Measurements from ENCODE around the gene EIF2AK3.
"Not testable (repeated sequence)": the region's sequence is repeated elsewhere in the genome, so short reads cannot be mapped to it uniquely, and the experiment has no call there.

Gene EIF2AK3

DNA sequence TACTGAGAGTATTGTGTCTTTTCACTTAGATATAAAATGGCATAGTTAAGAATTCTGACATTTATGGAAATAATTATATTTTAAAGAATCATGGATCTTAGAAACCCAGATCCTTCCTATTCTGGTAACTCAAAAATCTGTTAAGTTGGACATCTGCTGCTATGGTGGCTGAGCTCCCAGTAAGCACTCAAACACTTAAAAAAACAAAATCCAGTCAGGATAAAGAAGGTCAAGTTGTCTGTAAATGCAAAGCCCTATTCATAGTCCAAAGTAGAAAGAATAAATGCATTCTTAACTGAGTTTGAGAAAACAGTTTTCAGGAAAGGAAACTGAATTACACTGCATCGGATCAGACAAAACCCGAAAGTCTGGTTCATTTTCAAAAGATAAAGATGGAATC lies 35.6 kb downstream of the EIF2AK3 start:
- DNase-seq, result no peak

- DNase-seq, result peak; percentile 25 to 57
Observed at GRCh38 chr2:88590998-88591613, 36.2 kb downstream of the EIF2AK3 start.

DNA sequence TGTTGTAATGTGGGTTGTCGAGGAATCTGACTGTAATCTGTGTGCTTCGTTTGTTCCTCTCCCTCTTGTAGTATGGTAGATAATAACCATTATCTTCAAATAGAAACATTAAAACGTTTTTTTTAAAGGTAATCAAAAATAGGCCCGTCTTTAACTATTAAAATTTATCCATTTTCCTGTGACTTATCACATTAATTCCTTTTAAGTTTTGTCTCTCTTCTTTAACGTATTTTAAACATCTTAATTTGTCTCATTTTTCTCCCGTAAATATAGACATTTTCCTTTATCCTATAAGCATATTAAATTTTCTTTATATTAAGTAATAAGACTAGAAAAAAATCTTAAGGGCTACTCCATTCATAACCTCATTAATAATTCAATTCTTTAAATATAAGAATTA lies 41.3 kb downstream of the EIF2AK3 start:
- DNase-seq, result no peak

GRCh38 chr2:88582030-88582429 lies 45.2 kb downstream of the EIF2AK3 start:
- no peak for DNase-seq

GRCh38 chr2:88580088-88580487 lies 47.2 kb downstream of the EIF2AK3 start:
- no peak for DNase-seq

GRCh38 chr2:88575630-88576029 lies 51.6 kb downstream of the EIF2AK3 start:
- DNase-seq, result no peak

DNA sequence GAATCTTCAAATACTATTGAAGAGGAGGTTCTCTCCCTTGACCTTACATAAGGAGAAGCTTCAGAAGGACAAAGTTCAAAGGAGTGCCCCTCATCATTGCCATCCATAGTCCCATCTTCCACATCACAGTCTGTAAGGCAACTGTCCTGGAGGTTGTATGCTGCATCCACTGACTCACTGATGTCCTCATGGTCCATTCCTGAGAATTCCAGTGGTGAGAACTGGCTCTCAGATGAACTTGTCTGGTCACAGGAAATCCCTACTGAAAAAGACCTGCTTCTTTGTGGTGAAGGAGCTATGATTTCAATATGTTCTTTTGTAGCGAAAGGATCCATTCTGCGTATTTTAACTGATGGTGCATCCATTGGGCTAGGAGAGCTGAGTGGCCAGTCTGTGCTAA lies 52.2 kb downstream of the EIF2AK3 start:
- DNase-seq, result no peak

DNA sequence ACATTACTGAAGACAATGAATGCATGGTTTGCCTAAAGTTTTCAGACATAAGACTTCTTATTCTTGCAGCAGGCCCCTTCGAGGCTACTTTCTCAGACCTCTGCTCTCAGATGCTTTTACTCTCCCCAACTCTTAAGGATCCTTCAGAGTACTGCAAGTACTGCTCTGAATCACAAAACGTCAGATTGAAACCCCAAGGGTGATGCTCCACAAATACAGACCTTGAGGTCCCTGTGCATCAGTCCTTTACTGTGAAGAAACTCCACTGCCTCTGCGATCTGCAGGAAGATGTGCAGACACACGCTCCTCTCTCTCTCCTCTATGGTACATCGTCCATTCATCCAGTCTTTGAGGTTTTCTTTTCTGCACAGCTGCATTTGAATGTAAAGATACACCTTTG lies 52.8 kb downstream of the EIF2AK3 start:
- no peak for DNase-seq

DNA sequence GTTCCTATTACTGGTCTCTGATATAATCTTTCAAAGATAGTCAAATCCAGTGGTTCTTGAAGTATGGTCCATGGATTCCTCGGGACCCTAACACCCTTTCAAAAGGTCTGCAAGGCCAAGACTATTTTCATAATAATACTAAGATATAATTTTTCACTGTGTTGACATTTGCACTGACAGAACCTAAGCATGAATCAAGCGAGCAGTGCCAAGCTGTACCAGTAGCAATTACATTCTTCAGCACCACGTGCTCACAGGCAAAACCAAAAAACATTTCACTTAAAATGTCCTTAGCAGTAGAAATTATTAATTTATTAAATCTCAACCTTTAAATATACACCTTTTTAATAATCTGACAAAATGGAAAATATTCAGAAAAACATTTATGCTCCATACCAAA lies 59.1 kb downstream of the EIF2AK3 start:
- no peak for DNase-seq

- DNase-seq, result no peak
Observed at GRCh38 chr2:88564402-88564801, 62.9 kb downstream of the EIF2AK3 start.

DNA sequence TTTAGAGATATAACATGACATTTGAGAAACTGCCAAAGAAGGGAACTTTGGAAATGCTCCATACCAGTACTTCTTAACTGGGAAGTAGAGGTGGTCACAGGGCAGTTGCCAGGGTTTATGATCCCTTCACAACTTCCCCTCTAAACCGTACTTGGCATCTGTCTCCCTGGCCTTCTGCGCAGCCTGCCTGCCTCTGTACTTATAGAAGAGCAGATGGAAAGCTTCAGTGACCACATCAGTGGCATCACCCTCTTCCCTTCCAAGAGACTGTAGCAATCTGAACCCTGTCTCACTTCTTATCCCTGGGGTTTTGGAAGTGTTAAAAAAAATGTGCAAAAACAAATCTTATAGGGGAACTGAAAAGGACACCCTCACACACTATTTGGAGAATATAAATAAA lies 64.1 kb downstream of the EIF2AK3 start:
- DNase-seq, result no peak

GRCh38 chr2:88561646-88562388 lies 65.4 kb downstream of the EIF2AK3 start:
- DNase-seq, result no peak

- DNase-seq, result no peak
Observed at GRCh38 chr2:88560619-88561307, 66.5 kb downstream of the EIF2AK3 start.

DNA sequence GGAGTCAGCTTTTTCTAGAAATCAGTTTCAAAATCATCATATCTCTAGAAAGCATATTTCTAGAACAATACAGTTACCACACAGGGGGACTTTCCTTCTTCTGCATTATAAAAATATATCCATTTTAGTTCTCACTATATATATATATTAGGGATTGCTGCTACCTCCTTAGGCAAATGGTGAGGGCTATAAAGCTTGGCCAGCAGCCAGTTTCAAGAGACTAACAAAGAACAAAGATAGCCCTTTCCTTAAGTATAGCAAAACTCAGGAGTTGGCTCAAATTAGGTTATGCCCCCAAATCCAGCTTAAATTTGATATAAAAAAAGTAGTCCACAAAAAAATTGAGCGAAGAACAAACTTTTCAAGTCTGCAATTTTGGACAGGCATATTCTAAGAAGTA lies 70.0 kb downstream of the EIF2AK3 start:
- no peak for DNase-seq

DNA sequence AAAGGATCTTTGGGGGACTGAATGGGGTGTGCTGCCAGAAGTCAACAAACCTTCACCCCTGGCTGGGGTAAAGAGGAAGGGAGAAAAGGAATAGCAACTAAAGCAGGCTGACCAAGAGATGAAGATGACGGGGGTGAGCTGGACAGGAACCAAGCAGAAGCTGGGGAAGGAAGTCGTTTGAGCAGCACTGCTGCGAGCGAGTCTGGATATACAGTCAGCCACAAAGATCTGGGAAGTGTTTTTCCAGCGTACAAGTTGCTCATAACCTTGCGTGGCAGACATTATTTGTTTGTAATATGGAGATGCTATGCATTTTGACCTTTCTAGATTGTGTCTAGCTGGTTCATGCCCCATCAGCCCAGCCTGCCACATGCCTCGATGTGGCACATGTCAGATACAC lies 71.2 kb downstream of the EIF2AK3 start:
- DNase-seq, result no peak

- DNase-seq, result no peak
Observed at GRCh38 chr2:88554189-88554588, 73.1 kb downstream of the EIF2AK3 start.

- no peak for DNase-seq
Observed at GRCh38 chr2:88549616-88550292, 77.5 kb downstream of the EIF2AK3 start.

- not testable (repeated sequence) for DNase-seq
Observed at GRCh38 chr2:88546291-88546690, 81.0 kb downstream of the EIF2AK3 start.

- DNase-seq, result no peak
Observed at GRCh38 chr2:88545118-88545517, 82.1 kb downstream of the EIF2AK3 start.

GRCh38 chr2:88543541-88544057 lies 83.7 kb downstream of the EIF2AK3 start:
- no peak for DNase-seq

DNA sequence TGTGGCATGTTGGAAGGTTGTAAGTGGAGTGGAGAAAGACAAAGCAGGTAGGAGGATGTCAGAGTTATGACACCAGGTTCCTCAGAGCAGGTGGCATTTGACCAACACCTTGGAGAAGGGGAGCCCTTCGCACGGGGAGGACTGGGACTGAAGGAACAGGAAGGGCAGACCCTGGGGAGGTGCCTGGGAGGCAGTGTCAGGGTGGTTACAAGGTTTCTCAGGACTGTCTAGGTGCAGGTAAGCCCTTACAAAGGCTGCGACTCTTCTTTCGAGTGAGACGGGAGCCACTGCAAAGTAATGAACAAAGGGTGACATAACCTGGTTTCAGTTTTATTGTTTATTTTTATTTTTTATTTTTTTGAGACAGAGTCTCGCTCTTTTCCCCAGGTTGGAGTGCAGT lies 84.6 kb downstream of the EIF2AK3 start:
- DNase-seq, result no peak

GRCh38 chr2:88540346-88540745 lies 86.9 kb downstream of the EIF2AK3 start:
- no peak for DNase-seq

GRCh38 chr2:88538362-88538917 lies 88.8 kb downstream of the EIF2AK3 start:
- no peak for DNase-seq

Data from activated CD4-positive, alpha-beta T cell treated with anti-CD3 and anti-CD28 coated beads for 4 hours (primary cell).